Gastrocnemius medialis (tissue), 4 donors: ENCODE results near the gene PTCRA. TPM values are rescaled to one million over a fixed set of nuclear protein-coding genes. Genes with fewer than 3 reads are reported as not detected.

ENCODE experiments used
- ATAC-seq, 2 donors: fragments of 150-250 bp; one replicate each; pipeline ENCODE4 v1.9.1; 2016
- DNase-seq, 2 donors: peaks; one replicate each; pipeline ENCODE4 v3.0.0-alpha.2; 2019
- H3K27ac ChIP-seq, 4 donors: fragments of 200-600 bp; sonication (generic); 1 replicate in 1 of 4; 2 replicates in 3 of 4; pipeline ENCODE4 v1.5.1; 2016 to 2018; ENCODE audit warnings: mild to moderate bottlenecking in 2 of 4, moderate library complexity in 1 of 4
- H3K27me3 ChIP-seq, 3 donors: fragments of 200-600 bp; sonication (generic) in 2 of 3; 1 replicate in 1 of 3; 2 replicates in 2 of 3; pipeline versions ENCODE4 v1.5.1 to v1.6.0; 2016 to 2019; ENCODE audit warnings: mild to moderate bottlenecking in 1 of 3, moderate library complexity in 1 of 3
- H3K36me3 ChIP-seq, 2 donors: fragments of 200-600 bp; sonication (generic) in 1 of 2; one replicate each; pipeline ENCODE4 v1.5.1; 2017 to 2018
- H3K4me1 ChIP-seq, 2 donors: fragments of 200-600 bp; sonication (generic) in 1 of 2; one replicate each; pipeline ENCODE4 v1.5.1; 2016 to 2017; ENCODE audit warnings: mild to moderate bottlenecking in 2 of 2
- H3K4me3 ChIP-seq, 4 donors: fragments of 200-600 bp; sonication (generic) in 3 of 4; 1 replicate in 1 of 4; 2 replicates in 3 of 4; pipeline ENCODE4 v1.5.1; 2016 to 2019; ENCODE audit warnings: mild to moderate bottlenecking in 2 of 4
- H3K9me3 ChIP-seq, 3 donors: fragments of 200-600 bp; sonication (generic) in 2 of 3; 1 replicate in 1 of 3; 2 replicates in 2 of 3; pipeline ENCODE4 v1.5.1; 2016 to 2019
- CTCF ChIP-seq, 5 experiments: fragments of 450-650 bp in 3 of 5; fragments of 200-600 bp in 2 of 5; sonication (generic) in 2 of 5; IDR thresholded peaks in 4 of 5; conservative IDR thresholded peaks in 1 of 5; 1 replicate in 4 of 5; 2 replicates in 1 of 5; pipeline ENCODE4 v1.5.1; 2016 to 2019; ENCODE audit warnings: antibody characterized with exemption in 5 of 5, mild to moderate bottlenecking in 3 of 5, moderate library complexity in 3 of 5
- POLR2A ChIP-seq, 2 donors: fragments of 450-650 bp; IDR thresholded peaks; one replicate each; pipeline ENCODE4 v1.6.1; 2017; ENCODE audit warnings: antibody characterized with exemption in 2 of 2, mild to moderate bottlenecking in 2 of 2, moderate library complexity in 2 of 2
- in situ Hi-C, 4 donors: fragments of 200-750 bp; cut with MboI; loops; one replicate each; pipeline versions ENCODE4 v1.15.0 to v1.8.0; 2017; ENCODE audit warnings: low sequenced_read_pairs in 4 of 4
- intact Hi-C: fragments of 100-400 bp; cut with DNase I; formaldehyde crosslinking; loops from one replicate; pipeline ENCODE4 v1.15.1; 2023; ENCODE audit warnings: low total_unique reads
- total RNA-seq, 4 donors: library from RNA; depleted of rRNA; stranded (reverse); fragments of >200 nt; gene quantifications; one replicate each; pipeline versions ENCODE4 v1.1.0 to v1.2.3, GENCODE V29; 2016

Gene PTCRA
- total RNA-seq, 4 donors from 2014 or later = not detected

- peaks cover 17 to 18% of the 10 kb centered on the region in 2 donors for H3K4me1 ChIP-seq
- no peak overlapping the region for H3K4me3 ChIP-seq
- DNase-seq = no peak
- H3K9me3 ChIP-seq = no peaks in the 10 kb centered on the region
- no peak overlapping the region for H3K27ac ChIP-seq
- ATAC-seq = no peak
- H3K36me3 ChIP-seq = peaks cover 0 to 24% of the 10 kb centered on the region in 2 donors
- TF ChIP-seq CTCF (IDR thresholded peaks at IDR 0.05 in 4 of 5, conservative IDR thresholded peaks at IDR 0.05 in 1 of 5) (no peak), POLR2A (IDR thresholded peaks at IDR 0.05) (no peak)
- intact Hi-C loops (no loop called here), in situ Hi-C loops (no loop called here)
- H3K27me3 ChIP-seq = no peaks in the 10 kb centered on the region
Observed at GRCh38 chr6:42933205-42933604, 17.4 kb downstream of the PTCRA start.

GRCh38 chr6:42935322-42935721, 19.5 kb downstream of the PTCRA start:
- ATAC-seq = no peak
- no peak overlapping the region for H3K27ac ChIP-seq
- peaks cover 0 to 24% of the 10 kb centered on the region in 2 donors for H3K36me3 ChIP-seq
- H3K4me1 ChIP-seq = peaks cover 6 to 7% of the 10 kb centered on the region in 2 donors
- DNase-seq = no peak
- H3K9me3 ChIP-seq = no peaks in the 10 kb centered on the region
- no peak overlapping the region for H3K4me3 ChIP-seq
- TF ChIP-seq CTCF (IDR thresholded peaks at IDR 0.05 in 4 of 5, conservative IDR thresholded peaks at IDR 0.05 in 1 of 5) = no peak
- TF ChIP-seq POLR2A (IDR thresholded peaks at IDR 0.05) = no peak
- intact Hi-C loops = no loop called here
- in situ Hi-C loops = no loop called here
- H3K27me3 ChIP-seq = no peaks in the 10 kb centered on the region

GRCh38 chr6:42936398-42936797, 20.5 kb downstream of the PTCRA start:
- TF ChIP-seq CTCF (IDR thresholded peaks at IDR 0.05 in 4 of 5, conservative IDR thresholded peaks at IDR 0.05 in 1 of 5) (no peak), POLR2A (IDR thresholded peaks at IDR 0.05) (no peak)
- Histone ChIP-seq H3K36me3 (peaks cover 0 to 24% of the 10 kb centered on the region in 2 donors), H3K27ac (no peak overlapping the region), H3K9me3 (no peaks in the 10 kb centered on the region), H3K4me3 (no peak overlapping the region), H3K4me1 (no peaks in the 10 kb centered on the region), H3K27me3 (no peaks in the 10 kb centered on the region)
- intact Hi-C loops = no loop called here
- no peak for ATAC-seq
- DNase-seq = no peak
- in situ Hi-C loops = no loop called here

- in situ Hi-C loops (no loop called here), intact Hi-C loops (loop anchor here (2.0 kb wide), 1 partner anchor 27 kb away; no protein-coding TSS in a partner anchor)
- Histone ChIP-seq H3K4me3 (no peak overlapping the region), H3K4me1 (no peaks in the 10 kb centered on the region), H3K36me3 (peaks cover 0 to 24% of the 10 kb centered on the region in 2 donors), H3K27me3 (no peaks in the 10 kb centered on the region), H3K27ac (no peak overlapping the region), H3K9me3 (no peaks in the 10 kb centered on the region)
- TF ChIP-seq CTCF (IDR thresholded peaks at IDR 0.05 in 4 of 5, conservative IDR thresholded peaks at IDR 0.05 in 1 of 5) = no peak
- no peak for TF ChIP-seq POLR2A (IDR thresholded peaks at IDR 0.05)
- DNase-seq = no peak
- no peak for ATAC-seq
Observed at GRCh38 chr6:42937548-42938427, 21.9 kb downstream of the PTCRA start.
